ENCODE data around the gene CST3. TPM values are rescaled to one million over a fixed set of nuclear protein-coding genes. Genes with fewer than 3 reads are reported as not detected.

Gene CST3
- total RNA-seq, 1 donor from 2014 or later: 1,106 TPM

DNA sequence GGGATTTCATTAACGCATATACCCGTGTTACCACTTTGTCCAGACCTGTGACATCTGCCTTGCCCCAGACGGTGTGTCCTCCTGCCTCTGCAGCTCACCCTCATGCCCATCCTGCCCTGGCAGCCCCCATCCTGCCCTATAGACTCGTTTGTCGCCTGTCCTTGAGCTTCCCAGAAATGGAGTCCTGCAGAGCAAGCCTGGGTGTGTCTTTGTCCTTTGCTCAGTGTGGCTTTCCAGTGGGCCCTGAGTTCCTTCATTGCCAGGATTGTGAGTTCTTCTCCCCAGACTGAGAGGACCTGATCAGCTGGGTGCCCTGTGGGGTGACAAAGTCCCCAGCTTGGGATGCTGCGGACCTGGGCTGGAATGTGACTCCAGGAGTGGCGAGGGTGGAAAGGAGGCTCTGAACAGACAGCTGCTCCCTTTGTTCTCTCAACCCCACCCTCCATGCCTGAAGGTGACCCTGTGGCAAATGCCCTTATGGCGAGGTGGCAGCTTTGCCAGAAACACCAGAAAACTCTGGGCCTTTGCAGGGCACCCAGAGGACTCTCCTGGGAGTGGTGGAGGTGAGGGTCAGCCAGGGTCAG is 2.4 kb upstream of the CST3 start:
- intact Hi-C loops (cut with DNase I): no loop called here
- Histone ChIP-seq H3K36me3 (no peaks in the 10 kb centered on the region), H3K4me3 (no peak overlapping the region), H3K4me1 (peaks cover 34% of the 10 kb centered on the region), H3K27ac (no peak overlapping the region), H3K27me3 (no peaks in the 10 kb centered on the region), H3K9me3 (no peaks in the 10 kb centered on the region)
- no peak for DNase-seq (ENCODE audit: extremely low spot score in 2 of 2)
- TF ChIP-seq POLR2AphosphoS5 (IDR thresholded peaks at IDR 0.05; ENCODE audit: insufficient read depth in 1 of 2, low read depth in 1 of 2): no peak
- no peak for TF ChIP-seq POLR2A (IDR thresholded peaks at IDR 0.05)
- TF ChIP-seq, protein P1, sequence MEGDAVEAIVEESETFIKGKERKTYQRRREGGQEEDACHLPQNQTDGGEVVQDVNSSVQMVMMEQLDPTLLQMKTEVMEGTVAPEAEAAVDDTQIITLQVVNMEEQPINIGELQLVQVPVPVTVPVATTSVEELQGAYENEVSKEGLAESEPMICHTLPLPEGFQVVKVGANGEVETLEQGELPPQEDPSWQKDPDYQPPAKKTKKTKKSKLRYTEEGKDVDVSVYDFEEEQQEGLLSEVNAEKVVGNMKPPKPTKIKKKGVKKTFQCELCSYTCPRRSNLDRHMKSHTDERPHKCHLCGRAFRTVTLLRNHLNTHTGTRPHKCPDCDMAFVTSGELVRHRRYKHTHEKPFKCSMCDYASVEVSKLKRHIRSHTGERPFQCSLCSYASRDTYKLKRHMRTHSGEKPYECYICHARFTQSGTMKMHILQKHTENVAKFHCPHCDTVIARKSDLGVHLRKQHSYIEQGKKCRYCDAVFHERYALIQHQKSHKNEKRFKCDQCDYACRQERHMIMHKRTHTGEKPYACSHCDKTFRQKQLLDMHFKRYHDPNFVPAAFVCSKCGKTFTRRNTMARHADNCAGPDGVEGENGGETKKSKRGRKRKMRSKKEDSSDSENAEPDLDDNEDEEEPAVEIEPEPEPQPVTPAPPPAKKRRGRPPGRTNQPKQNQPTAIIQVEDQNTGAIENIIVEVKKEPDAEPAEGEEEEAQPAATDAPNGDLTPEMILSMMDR (IDR thresholded peaks at IDR 0.05): no peak

DNA sequence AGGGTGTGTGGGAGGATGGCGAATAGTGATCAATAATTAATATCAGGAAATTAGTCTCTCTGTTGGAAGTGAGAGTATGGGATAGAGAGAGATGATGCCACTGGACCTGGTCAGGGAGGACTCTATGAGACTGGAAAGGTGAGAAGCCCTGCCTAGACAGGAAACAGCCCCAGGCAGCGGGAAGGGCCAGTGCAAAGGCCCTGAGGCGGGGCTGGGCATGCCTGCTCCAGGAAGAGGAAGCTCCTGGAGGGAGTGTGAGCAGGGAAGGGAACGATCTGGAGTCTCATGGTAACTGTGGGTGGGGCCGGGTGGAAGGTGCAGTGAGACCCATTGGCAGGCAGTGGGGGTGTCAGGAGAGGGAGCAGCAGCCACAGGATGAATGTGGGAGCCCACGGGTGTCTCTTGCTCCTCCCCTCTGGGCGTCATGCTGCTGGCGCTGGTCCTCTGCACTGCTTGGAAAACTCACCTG is 1.8 kb upstream of the CST3 start:
- H3K9me3 ChIP-seq: no peaks in the 10 kb centered on the region
- H3K27ac ChIP-seq: no peak overlapping the region
- intact Hi-C loops (cut with DNase I): loop anchor here (5.0 kb wide), 1 partner anchor 282 kb away; no protein-coding TSS in a partner anchor

DNA sequence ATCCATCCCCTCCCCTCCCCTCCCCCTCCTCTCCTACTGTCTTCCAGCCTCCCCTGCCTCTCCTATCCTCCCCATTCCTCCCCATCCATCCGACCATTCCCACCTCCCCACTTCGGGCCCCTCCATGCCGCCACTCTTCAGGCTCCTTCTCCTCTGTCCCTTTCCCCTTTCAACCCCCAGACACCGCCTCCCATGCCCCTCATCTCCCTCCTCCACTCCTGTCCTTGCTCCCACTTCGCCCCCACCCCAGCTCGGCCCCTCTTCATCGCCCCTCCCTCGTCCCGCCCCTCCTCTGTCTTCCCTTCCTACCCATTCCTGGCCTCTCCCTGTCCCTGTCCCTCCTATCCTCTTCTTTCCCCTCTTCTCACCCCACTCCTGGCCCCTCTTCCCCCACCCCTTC is 554 bp upstream of the CST3 start:
- peaks cover 0 to 9% of the 10 kb centered on the region in 2 donors for H3K36me3 ChIP-seq
- H3K4me1 ChIP-seq: peaks cover 46% of the 10 kb centered on the region
- H3K27me3 ChIP-seq: no peaks in the 10 kb centered on the region
- TF ChIP-seq POLR2A (IDR thresholded peaks at IDR 0.05): no peak
- TF ChIP-seq, protein P1 (IDR thresholded peaks at IDR 0.05): no peak
- peak overlapping the region in 1 of 2 donors; percentile 81 for H3K4me3 ChIP-seq
- no peaks in the 10 kb centered on the region for H3K9me3 ChIP-seq
- peak overlapping the region; percentile 89 for H3K27ac ChIP-seq
- no peak for DNase-seq (ENCODE audit: extremely low spot score in 2 of 2)
- intact Hi-C loops (cut with DNase I): loop anchor here (5.0 kb wide), 1 partner anchor 281 kb away; no protein-coding TSS in a partner anchor

More for the DNA sequence above, 1.8 kb upstream of the CST3 start:
- peak in 1 of 2 donors; percentile 78 for DNase-seq (ENCODE audit: extremely low spot score in 2 of 2)
- no peak overlapping the region for H3K4me3 ChIP-seq
- H3K4me1 ChIP-seq: peaks cover 40% of the 10 kb centered on the region
- TF ChIP-seq POLR2A (IDR thresholded peaks at IDR 0.05) (no peak), POLR2AphosphoS5 (IDR thresholded peaks at IDR 0.05; ENCODE audit: insufficient read depth in 1 of 2, low read depth in 1 of 2) (no peak)
- TF ChIP-seq, protein P1 (IDR thresholded peaks at IDR 0.05): no peak
- no peaks in the 10 kb centered on the region for H3K36me3 ChIP-seq
- no peaks in the 10 kb centered on the region for H3K27me3 ChIP-seq

DNA sequence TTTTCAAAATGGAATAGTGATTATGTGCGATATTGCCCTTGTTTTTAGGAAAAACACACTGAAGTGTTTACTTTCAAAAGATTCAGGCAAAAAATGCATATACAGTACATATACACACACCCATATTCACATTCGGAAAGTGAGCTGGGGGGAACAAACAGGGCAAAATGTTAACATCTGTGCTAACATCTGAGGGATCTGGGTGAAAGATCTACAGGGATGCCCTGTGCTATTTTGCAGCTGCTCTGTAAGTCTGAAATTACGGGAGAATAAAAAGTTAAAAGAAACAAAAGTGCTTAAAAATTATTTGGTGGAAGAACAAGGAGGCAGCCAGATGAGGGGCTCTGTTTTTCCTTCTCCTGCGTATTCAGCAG is 860 bp downstream of the CST3 start:
- no peak for DNase-seq (ENCODE audit: extremely low spot score in 2 of 2)
- H3K9me3 ChIP-seq: no peaks in the 10 kb centered on the region
- intact Hi-C loops (cut with DNase I): loop anchor here (5.0 kb wide), 1 partner anchor 280 kb away; no protein-coding TSS in a partner anchor
- peak overlapping the region; percentile 81 to 95 for H3K4me3 ChIP-seq
- peaks cover 0 to 15% of the 10 kb centered on the region in 2 donors for H3K36me3 ChIP-seq
- peak overlapping the region; percentile 89 for H3K27ac ChIP-seq
- no peaks in the 10 kb centered on the region for H3K27me3 ChIP-seq
- H3K4me1 ChIP-seq: peaks cover 33% of the 10 kb centered on the region
- TF ChIP-seq POLR2A (IDR thresholded peaks at IDR 0.05): no peak
- TF ChIP-seq POLR2AphosphoS5 (IDR thresholded peaks at IDR 0.05; ENCODE audit: insufficient read depth in 1 of 2, low read depth in 1 of 2): no peak
- TF ChIP-seq, protein P1 (IDR thresholded peaks at IDR 0.05): no peak

All from vagina (tissue), 2 donors.